ENCODE data around the gene KLK6. TPM values are rescaled to one million over a fixed set of nuclear protein-coding genes. Genes with fewer than 3 reads are reported as not detected.

Gene KLK6
- not detected in 2 replicates for total RNA-seq

DNA sequence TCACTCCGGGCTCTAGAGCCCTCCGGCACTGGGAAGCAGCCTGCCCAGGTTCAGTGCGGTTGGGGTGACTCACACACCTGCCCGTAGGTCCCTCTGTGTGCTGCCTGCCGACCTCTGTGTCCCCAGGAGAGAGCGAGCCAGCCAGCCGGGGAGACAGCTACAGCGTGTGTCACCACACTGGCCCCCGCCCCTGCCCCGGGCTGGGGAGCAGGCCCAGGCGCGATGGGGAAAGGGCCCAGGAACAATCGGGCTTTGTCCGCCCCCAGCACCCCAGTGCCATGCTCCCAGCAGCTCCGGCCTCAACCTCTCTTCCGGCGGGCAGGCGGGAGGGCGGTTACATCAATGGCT lies at the start of gene KLK6:
Gene KLK6 (minus strand): TSS at position 179 of the 348 bp plus-strand sequence. CDS start 1,487 bp downstream, outside the sequence.

GRCh38 chr19:51001515-51001914 lies 32.1 kb upstream of the KLK6 start, which contains the start of gene KLK8:
Gene KLK8 (minus strand): TSS chr19:51001604. CDS start chr19:51001167, 437 bp downstream.

GRCh38 chr19:50983625-50984292 lies 14.4 kb upstream of the KLK6 start, which contains the start of gene KLK7:
Gene KLK7 (minus strand): TSS chr19:50983917. CDS start chr19:50982399, 1,518 bp downstream.

DNA sequence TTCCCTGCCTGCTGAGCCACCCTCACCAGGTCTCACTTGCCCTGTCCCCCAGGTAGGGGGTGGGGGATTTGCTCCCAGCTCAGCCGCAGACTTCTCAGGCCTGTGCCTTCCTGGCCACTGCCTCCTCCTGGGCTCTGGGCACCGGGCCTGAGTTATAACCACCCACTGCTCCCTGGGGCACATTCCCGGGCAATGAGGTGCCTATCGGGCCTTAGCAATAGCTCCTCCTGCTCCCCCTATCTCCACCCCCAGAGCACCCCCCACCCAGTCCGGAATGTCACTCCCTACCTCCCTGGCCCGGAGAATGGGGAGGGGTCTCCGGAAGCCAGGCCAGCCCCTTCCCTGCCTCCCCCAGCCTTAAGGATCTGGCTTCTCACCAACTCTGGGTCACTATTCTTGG lies 16.5 kb downstream of the KLK6 start, which contains the start of gene KLK5:
Gene KLK5 (minus strand): TSS at position 129 of the 400 bp plus-strand sequence. CDS start 381 bp downstream, outside the sequence.

DNA sequence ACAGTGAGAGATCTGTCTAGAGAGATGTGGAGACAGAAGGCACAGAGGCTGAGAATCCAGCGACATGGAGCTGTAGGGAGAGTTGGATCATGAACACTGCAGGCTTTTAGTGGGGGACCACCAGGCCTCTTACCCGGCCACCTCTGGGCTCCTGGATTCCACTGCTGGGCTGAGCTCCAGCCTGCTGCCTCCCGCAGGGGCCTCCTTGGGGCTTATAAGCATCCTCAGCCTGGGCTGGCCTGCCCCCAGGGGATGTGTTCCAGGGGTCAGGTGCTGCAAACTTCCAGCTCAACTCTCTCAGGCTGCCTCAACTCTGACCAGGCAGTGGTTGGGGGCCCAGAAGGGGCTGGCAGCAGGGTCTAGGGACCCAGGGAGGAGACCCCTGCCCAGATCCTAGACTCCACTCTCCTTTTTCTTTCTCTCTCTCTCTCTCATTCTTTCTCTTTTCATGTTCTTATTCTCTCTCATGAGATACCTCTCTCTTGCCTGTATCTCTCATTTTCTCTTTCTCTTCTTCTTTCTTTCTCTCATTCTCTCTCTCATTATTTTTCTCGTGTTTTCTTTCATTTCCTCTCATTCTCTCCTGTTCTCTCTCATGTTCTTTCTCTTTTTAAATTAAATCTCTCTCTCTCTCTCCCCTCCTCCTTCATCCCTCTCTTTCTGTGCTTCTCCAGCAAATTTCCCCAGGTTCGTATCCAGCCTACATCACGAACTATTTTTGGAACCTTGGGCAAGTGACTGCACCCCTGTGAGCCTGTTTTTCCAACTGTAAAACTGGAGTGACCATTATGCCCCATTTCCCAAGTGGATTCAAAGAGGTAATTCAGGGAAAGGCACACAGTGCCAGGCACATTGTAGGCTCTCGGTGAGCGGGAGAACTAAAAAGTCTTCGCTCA lies 57.9 kb downstream of the KLK6 start, which contains the start of gene KLK4:
Gene KLK4 (minus strand): TSS at position 190 of the 896 bp plus-strand sequence. CDS start 657 bp downstream, outside the sequence.

Other genes starting within 250 kb of the KLK6 start
- under 0.01 and 0.19 TPM in 2 replicates for gene SHANK1, start 249.8 kb downstream of the KLK6 start, total RNA-seq
- 1.0 and 2.3 TPM in 2 replicates for gene CLEC11A, start 246.2 kb downstream of the KLK6 start, total RNA-seq
- not detected in 2 replicates for gene GPR32, start 199.1 kb downstream of the KLK6 start, total RNA-seq
- not detected in 2 replicates for gene ACP4, start 179.2 kb downstream of the KLK6 start, total RNA-seq
- gene KLK1, start 145.8 kb downstream of the KLK6 start, total RNA-seq = not detected in 2 replicates
- not detected in 2 replicates for gene KLK15, start 136.0 kb downstream of the KLK6 start, total RNA-seq
- 0.16 TPM in 1 of 2 replicates, not detected in the other for gene KLK3, start 114.7 kb downstream of the KLK6 start, total RNA-seq
- not detected in 2 replicates for gene KLK2, start 96.2 kb downstream of the KLK6 start, total RNA-seq
- not detected in 2 replicates for gene KLK4, start 58.2 kb downstream of the KLK6 start, total RNA-seq
- gene KLK5, start 16.6 kb downstream of the KLK6 start, total RNA-seq = not detected in 2 replicates
- gene KLK7, start 14.3 kb upstream of the KLK6 start, total RNA-seq = not detected in 2 replicates
- under 0.01 TPM in 1 of 2 replicates, not detected in the other for gene KLK8, start 32.0 kb upstream of the KLK6 start, total RNA-seq
- 2.3 TPM in 1 of 2 replicates, not detected in the other for gene KLK10, start 50.1 kb upstream of the KLK6 start, total RNA-seq
- not detected in 2 replicates for gene KLK11, start 57.0 kb upstream of the KLK6 start, total RNA-seq
- gene KLK12, start 65.4 kb upstream of the KLK6 start, total RNA-seq = not detected in 2 replicates
- gene KLK13, start 95.5 kb upstream of the KLK6 start, total RNA-seq = not detected in 2 replicates
- gene KLK14, start 113.3 kb upstream of the KLK6 start, total RNA-seq = not detected in 2 replicates
- 3.9 and 5.4 TPM in 2 replicates for gene CTU1, start 138.8 kb upstream of the KLK6 start, total RNA-seq
- gene SIGLEC9, start 155.3 kb upstream of the KLK6 start, total RNA-seq = 0.06 TPM in 1 of 2 replicates, not detected in the other
- not detected in 2 replicates for gene SIGLEC7, start 172.7 kb upstream of the KLK6 start, total RNA-seq